GM08714 (cell line): Measurements from ENCODE around the gene TASOR2.
A peak's percentile ranks its signal among the peaks of the same experiment; 100 is the strongest.

Experiments
- H3K4me3 ChIP-seq: fragments of 200-500 bp; sonication (Bioruptor generic); 2 replicates; pipeline ENCODE4 v1.5.1; 2014; ENCODE audit warnings: mild to moderate bottlenecking, low read length, inconsistent platforms
- ZNF274 ChIP-seq: IDR thresholded peaks from 2 replicates; pipeline ENCODE4 v1.6.1; 2012; ENCODE audit warnings: mild to moderate bottlenecking, low read depth, low read length

TASOR2 gene

DNA sequence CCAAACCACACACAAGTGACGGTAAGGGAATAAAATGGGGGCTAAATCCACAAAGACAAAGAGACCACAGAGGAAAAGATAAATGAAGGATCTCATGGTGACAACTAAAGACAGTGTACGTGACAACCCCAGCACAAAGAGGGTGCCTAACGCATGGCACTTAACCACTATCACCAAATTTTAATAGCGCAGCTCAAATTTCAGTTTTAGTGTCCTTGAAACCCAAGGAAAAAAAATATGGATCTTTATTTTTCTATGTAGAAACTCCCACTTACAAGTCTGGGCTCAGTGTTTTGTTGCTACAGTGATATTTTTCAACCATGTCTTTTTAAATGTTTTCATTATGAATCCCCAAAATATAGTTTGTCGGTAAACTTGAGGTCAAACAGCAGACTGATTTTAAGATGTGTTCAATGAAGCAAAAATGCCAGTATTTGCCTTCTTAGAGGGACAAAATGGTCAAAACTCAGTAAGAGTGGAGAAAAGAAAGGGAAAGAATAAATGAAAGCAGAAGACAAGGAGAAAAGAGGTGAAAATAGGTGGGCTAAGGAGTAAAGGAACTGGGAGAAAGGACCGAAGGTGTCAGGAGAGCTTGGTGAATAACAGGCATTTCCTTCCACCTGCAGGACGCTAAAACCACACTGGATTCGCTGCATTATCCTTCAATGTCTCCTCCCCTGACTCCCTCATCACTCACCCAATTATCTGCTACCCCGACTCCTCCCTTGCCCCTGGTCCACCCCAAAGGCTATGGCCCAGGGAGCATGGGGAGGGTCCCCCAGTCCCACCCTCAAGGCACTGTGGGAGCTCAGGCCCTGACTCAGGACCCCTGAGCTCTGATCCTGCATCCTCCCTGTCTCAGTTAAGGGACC is 21.7 kb upstream of the TASOR2 start:
- no peak for TF ChIP-seq ZNF274
- H3K4me3 ChIP-seq, result no peak overlapping the region

DNA sequence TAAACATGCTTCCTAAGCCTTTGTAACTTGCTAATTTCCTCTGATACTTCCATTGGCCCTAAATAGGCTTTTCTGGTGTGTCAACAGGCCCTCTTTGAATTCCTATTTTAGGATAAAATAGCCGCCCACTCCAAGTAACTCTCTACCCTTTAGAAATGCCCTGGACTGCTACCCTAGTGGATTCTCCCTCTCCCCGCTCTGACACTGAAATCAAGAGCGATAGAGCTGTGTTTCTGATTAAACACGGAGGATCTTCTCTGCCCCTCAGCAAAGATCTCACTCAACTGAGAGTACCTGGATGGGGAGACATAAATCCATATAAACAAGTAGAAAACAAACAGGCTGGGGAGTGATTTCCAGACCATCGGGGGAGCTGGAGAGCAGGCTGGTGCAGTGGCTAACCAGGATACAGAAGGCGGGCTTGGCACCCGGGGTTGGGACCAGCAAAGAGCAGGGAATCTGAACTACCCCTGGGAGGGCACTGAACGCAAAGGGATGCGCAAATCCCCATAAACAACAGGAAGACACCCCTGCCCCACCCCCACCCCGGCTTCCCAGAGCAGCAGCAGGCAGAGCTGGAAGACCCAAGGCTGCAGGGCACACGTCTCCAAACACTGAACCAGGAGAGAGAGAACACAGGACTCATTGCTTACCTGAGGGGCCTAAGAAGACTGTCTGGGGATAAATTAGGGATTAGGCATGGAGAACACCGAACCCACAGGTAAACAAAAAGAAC is 20.8 kb upstream of the TASOR2 start:
- H3K4me3 ChIP-seq, result no peak overlapping the region
- no peak for TF ChIP-seq ZNF274

DNA sequence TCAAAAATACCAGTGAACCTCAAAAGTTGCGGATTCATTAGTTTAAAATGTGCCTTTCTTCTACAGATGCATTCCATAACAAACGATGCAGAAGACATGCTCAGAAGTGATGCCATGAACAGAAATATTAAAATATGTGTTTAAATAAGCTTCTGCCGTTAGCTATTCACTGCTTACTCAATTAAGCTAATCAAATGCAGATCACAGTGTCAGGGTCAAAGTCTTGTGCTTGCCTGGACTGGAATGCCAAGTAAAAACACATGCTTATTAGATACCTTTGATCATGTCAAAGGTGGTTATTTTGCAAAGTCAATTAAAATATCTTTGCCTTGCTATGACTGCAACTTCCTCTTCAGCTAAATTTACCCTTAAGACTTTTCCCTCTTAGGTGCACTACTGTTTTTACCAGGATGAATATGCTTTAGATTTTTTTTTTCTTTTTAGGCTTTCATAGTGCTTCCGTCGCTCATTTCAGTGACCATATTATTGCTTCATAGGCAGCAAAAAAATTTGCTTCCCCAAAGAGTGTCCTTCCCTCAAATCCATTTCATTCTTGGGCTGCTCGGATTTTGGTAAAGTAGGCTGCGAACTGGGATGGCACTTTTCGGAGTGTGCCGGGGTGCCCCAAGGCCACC is 19.1 kb upstream of the TASOR2 start:
- H3K4me3 ChIP-seq, result peak overlapping the region; percentile 51; the same call in 1 of the 2 replicates
- TF ChIP-seq ZNF274, result no peak

- TF ChIP-seq ZNF274, result no peak
Measured at GRCh38 chr10:5666008-5666840, 18.4 kb upstream of the TASOR2 start, which contains the start of gene ASB13. ASB13 (minus strand) TSS chr10:5666595; CDS start chr10:5666551, 44 bp downstream.

DNA sequence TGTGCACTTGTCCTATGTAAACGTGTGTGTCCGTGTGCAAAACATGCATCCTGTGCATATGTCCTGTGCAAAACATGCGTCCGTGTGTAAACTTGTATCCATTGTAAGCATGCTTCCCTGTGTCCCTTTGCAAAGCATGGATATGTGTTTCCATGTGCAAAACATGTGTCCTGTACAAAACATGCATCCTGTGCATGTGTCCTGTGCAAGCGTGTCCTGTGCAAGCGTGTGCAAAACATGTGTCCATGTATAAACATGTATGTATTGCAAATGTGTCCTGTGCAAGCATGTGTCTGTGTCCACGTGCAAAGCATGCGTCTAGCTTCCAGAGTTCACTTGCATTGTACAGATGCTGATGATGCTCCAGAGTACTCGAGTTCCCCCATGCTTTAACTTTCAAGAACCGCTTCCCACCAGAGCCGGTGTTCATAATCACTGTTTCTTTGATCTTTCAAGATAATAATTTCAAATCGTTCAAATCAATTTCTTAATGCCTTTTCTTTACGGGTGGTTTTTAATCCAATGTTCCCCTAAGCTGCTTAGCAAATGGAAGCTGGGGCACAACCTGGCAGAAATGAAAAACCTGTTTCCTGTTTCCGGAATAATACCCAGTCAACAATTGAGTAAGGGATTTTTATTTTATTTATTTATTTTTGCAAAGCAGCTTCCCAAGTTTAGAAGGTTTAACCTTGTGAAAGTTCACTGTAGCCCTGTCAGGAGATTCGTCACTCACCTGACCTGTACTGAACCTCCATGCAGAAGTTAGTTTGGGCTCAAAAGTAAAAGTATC is 17.6 kb upstream of the TASOR2 start:
- H3K4me3 ChIP-seq, result peak overlapping the region; percentile 51; the same call in 1 of the 2 replicates
- TF ChIP-seq ZNF274, result no peak

More at GRCh38 chr10:5666008-5666840, 18.4 kb upstream of the TASOR2 start, which contains the start of gene ASB13:
- H3K4me3 ChIP-seq, result peak within 1 kb of the TSS; percentile 51; the same call in 1 of the 2 replicates

- TF ChIP-seq ZNF274, result no peak
- H3K4me3 ChIP-seq, result no peak overlapping the region
Measured at GRCh38 chr10:5668429-5668828, 16.2 kb upstream of the TASOR2 start.

- H3K4me3 ChIP-seq, result no peak overlapping the region
- no peak for TF ChIP-seq ZNF274
Measured at GRCh38 chr10:5669604-5670003, 15.0 kb upstream of the TASOR2 start.

GRCh38 chr10:5670662-5671375 is 13.8 kb upstream of the TASOR2 start:
- no peak for TF ChIP-seq ZNF274
- H3K4me3 ChIP-seq, result no peak overlapping the region

- no peak for TF ChIP-seq ZNF274
- no peak overlapping the region for H3K4me3 ChIP-seq
Measured at GRCh38 chr10:5678397-5679036, 6.1 kb upstream of the TASOR2 start.

DNA sequence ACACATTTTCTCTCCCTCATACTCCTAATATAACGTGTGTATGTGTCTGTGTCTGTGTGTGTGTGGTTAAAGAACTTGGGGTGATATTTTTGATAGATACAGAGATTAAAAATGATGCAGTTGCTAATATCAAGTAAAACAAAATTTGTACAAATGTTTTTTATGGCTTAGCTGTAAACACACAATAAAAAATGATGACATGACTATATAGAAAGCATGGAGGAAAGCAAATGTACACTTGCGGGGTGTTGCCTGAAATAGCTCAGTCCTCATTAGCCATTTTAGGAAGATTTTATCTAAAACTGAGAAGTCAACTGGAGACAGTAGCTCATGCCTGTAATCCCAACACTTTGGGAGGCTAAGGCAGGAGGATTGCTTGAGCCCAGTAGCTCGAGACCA is 5.6 kb upstream of the TASOR2 start:
- H3K4me3 ChIP-seq, result no peak overlapping the region
- no peak for TF ChIP-seq ZNF274

DNA sequence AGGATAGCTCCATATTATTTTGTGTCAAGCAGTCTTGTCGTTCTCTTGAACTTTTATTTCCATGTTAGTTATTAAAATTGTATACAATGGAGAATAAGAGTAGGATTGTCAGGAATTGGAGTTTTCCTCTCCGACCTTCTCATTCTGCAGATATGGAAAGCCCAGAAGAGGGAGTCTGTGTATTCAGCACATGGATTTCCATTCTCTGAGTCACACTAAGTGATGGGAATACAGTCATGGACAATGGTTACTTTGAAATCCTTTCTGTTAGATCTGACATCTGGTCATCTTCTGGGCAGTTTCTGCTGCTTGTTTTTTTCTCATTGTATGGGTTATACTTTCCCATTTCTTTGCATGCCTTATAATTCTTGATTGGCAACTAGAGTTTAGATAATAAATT is 5.0 kb upstream of the TASOR2 start:
- no peak for TF ChIP-seq ZNF274

GRCh38 chr10:5681930-5682329 is 2.7 kb upstream of the TASOR2 start:
- H3K4me3 ChIP-seq, result no peak overlapping the region

More for the DNA sequence above, 5.0 kb upstream of the TASOR2 start:
- H3K4me3 ChIP-seq, result no peak overlapping the region

More at GRCh38 chr10:5681930-5682329, 2.7 kb upstream of the TASOR2 start:
- no peak for TF ChIP-seq ZNF274
